ENCODE measurements around the gene ITCH.
"Not testable (repeated sequence)": the region's sequence is repeated elsewhere in the genome, so short reads cannot be mapped to it uniquely, and the experiment has no call there.

DNA sequence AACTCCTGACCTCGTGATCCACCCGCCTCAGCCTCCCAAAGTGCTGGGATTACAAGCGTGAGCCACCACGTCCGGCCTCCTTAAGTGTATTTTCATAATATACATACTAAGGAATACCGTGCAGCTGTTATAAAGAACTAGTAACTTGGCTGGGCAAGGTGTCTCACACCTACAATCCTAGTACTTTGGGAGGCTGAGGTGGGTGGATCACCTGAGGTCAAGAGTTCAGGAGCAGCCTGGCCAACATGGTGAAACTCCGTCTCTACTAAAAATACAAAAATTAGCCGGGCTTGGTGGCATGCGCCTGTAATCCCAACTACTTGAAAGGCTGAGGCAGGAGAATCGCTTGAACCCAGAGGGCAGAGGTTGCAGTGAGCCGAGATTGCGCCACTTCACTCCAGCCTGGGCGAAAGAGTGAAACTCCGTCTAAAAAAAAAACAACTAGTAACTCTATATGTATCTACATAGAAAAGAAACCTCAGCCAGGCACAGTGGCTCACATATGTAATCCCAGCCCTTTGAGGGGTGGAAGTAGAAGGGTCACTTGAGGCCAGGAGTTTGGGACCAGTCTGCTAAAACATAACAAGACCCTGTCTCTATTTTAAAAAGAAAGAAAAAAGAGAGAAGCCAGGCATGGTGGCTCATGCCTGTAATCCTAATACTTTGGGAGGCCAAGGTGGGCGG is 32.1 kb upstream of the ITCH start:
- TF ChIP-seq POLR2A (IDR thresholded peaks at IDR 0.05; ENCODE audit: low read depth, low read length); JUN (IDR thresholded peaks at IDR 0.05; ENCODE audit: borderline replicate concordance, insufficient read depth, insufficient read length, low read depth); MYC (IDR thresholded peaks at IDR 0.05; ENCODE audit: low read depth, low read length); EZH2 (IDR thresholded peaks at IDR 0.05; ENCODE audit: borderline replicate concordance, low read depth, low read length, severe bottlenecking); MAX (IDR thresholded peaks at IDR 0.05; ENCODE audit: insufficient read depth, insufficient read length); GATA2 (IDR thresholded peaks at IDR 0.05; ENCODE audit: insufficient read depth, insufficient read length, low read depth, low read length): not testable (repeated sequence)
- TF ChIP-seq, protein P1, sequence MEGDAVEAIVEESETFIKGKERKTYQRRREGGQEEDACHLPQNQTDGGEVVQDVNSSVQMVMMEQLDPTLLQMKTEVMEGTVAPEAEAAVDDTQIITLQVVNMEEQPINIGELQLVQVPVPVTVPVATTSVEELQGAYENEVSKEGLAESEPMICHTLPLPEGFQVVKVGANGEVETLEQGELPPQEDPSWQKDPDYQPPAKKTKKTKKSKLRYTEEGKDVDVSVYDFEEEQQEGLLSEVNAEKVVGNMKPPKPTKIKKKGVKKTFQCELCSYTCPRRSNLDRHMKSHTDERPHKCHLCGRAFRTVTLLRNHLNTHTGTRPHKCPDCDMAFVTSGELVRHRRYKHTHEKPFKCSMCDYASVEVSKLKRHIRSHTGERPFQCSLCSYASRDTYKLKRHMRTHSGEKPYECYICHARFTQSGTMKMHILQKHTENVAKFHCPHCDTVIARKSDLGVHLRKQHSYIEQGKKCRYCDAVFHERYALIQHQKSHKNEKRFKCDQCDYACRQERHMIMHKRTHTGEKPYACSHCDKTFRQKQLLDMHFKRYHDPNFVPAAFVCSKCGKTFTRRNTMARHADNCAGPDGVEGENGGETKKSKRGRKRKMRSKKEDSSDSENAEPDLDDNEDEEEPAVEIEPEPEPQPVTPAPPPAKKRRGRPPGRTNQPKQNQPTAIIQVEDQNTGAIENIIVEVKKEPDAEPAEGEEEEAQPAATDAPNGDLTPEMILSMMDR (IDR thresholded peaks at IDR 0.05; ENCODE audit: extremely low read depth in 1 of 2, insufficient read depth in 1 of 2, low read depth in 1 of 2, low read length in 2 of 2) = not testable (repeated sequence)

All from endothelial cell of umbilical vein (primary cell).